K562 (cell line): ENCODE data around the gene CEL. TPM values are rescaled to one million over a fixed set of nuclear protein-coding genes. Genes with fewer than 3 reads are reported as not detected.

ENCODE experiments used
- ATAC-seq: fragments of 200-7000 bp; cut with Tn5 transposase; 3 replicates; pipeline ENCODE4 v1.9.1; 2020; ENCODE audit warnings: moderate library complexity
- BruUV-seq: library from RNA; stranded (reverse); fragments of 400-500 nt; replicated peaks from 2 replicates; lab custom pipeline; 2021; lab: Mats Ljungman, UMichigan
- CTCF ChIA-PET: fragments of 300-600 bp; formaldehyde crosslinking; extraction: SDS; loops from one replicate; lab custom pipeline; 2021; ENCODE audit warnings: low intra/inter-chr PET ratio; lab: Yijun Ruan, JAX
- POLR2A ChIA-PET: fragments of 300-600, 350-650 bp; sonication (Branson Sonifier 250); formaldehyde crosslinking; extraction: SDS; loops from one replicate; lab custom pipeline; 2021; ENCODE audit warnings: antibody characterized with exemption, inconsistent platforms; lab: Yijun Ruan, JAX
- DNase-seq, 4 experiments: peaks; one replicate each; pipeline versions ENCODE4 v3.0.0 to v3.0.0-alpha.2; 2011 to 2018; ENCODE audit warnings: low spot score in 3 of 4, mixed read lengths in 3 of 4; ENCODE audit errors: extremely low read depth in 1 of 4
- FAIRE-seq: peaks from 2 replicates; lab custom pipeline; 2011; peaks lifted over from hg19 to GRCh38; lab: Jason Lieb, UNC
- H2AFZ ChIP-seq: 2 replicates; pipeline ENCODE4 v1.6.0; 2011; ENCODE audit warnings: low read depth, low read length, control low read depth, inconsistent platforms
- H3K27ac ChIP-seq: fragments of 200-600 bp; 3 replicates; pipeline ENCODE4 v1.8.0; 2011; ENCODE audit warnings: low read depth, mild to moderate bottlenecking, control low read depth, inconsistent platforms, low read length, moderate library complexity, mixed read lengths; ENCODE audit errors: extremely low read depth
- H3K27me3 ChIP-seq, 2 experiments: fragments of 300-600 bp in 1 of 2; 2 replicates in 1 of 2; 3 replicates in 1 of 2; pipeline versions ENCODE4 v1.6.0 to v1.8.0; 2011; ENCODE audit warnings: inconsistent platforms in 2 of 2, low read length in 2 of 2, mild to moderate bottlenecking in 1 of 2, mixed read lengths in 1 of 2, moderate library complexity in 1 of 2; ENCODE audit not compliant: control insufficient read depth in 2 of 2, insufficient read depth in 2 of 2
- H3K36me3 ChIP-seq: fragments of 300-600 bp; 3 replicates; pipeline ENCODE4 v1.8.0; 2011; ENCODE audit warnings: mild to moderate bottlenecking, low read length, inconsistent platforms; ENCODE audit not compliant: control insufficient read depth, insufficient read depth
- H3K4me1 ChIP-seq, 2 experiments: fragments of 200-600 bp in 1 of 2; replicated peaks in 1 of 2; 2 replicates in 1 of 2; 3 replicates in 1 of 2; pipeline versions ENCODE4 v1.5.1 to v1.8.0; 2011; ENCODE audit warnings: inconsistent platforms in 2 of 2, low read length in 2 of 2, mild to moderate bottlenecking in 1 of 2, mixed read lengths in 1 of 2, moderate library complexity in 1 of 2; ENCODE audit not compliant: control insufficient read depth in 2 of 2, insufficient read depth in 2 of 2
- H3K4me2 ChIP-seq: 2 replicates; pipeline ENCODE4 v1.6.1; 2011; ENCODE audit warnings: low read length, control low read depth, inconsistent platforms, mixed read lengths; ENCODE audit not compliant: insufficient read depth
- H3K4me3 ChIP-seq: fragments of 200-600 bp; sonication (generic), shearing (Covaris generic); 2 replicates; pipeline ENCODE4 v1.5.1; 2016; ENCODE audit warnings: control low read depth, inconsistent platforms
- H3K79me2 ChIP-seq: fragments of 200-600 bp; 3 replicates; pipeline ENCODE4 v1.8.0; 2011; ENCODE audit warnings: low read length, inconsistent platforms; ENCODE audit not compliant: control insufficient read depth, insufficient read depth
- H3K9ac ChIP-seq, 2 experiments: 2 replicates each; pipeline versions ENCODE4 v1.6.0 to v1.6.1; 2011; ENCODE audit warnings: low read depth in 2 of 2, low read length in 2 of 2, control low read depth in 1 of 2, inconsistent platforms in 1 of 2, mild to moderate bottlenecking in 1 of 2, mixed read lengths in 1 of 2; ENCODE audit not compliant: insufficient read depth in 1 of 2
- H3K9me1 ChIP-seq: one replicate; pipeline ENCODE4 v1.6.0; 2011; ENCODE audit warnings: inconsistent platforms, mild to moderate bottlenecking, low read length, moderate library complexity; ENCODE audit not compliant: control insufficient read depth, insufficient read depth
- H3K9me3 ChIP-seq: replicated peaks from 2 replicates; pipeline ENCODE4 v1.5.1; 2011; ENCODE audit warnings: low read depth, low read length, inconsistent platforms; ENCODE audit not compliant: control insufficient read depth, insufficient read depth
- H4K20me1 ChIP-seq: replicated peaks from 2 replicates; pipeline ENCODE4 v1.6.1; 2011; ENCODE audit warnings: low read length, inconsistent platforms, mixed read lengths; ENCODE audit not compliant: control insufficient read depth, insufficient read depth
- E2F3 ChIP-seq: fragments of 250-450 bp; sonication (Bioruptor Pico); IDR thresholded peaks from 2 replicates; pipeline ENCODE4 v1.4.0; 2020; ENCODE audit warnings: mild to moderate bottlenecking
- HDAC1 ChIP-seq, 2 experiments: fragments of 450-650 bp; IDR thresholded peaks; 2 replicates each; pipeline ENCODE4 v1.6.1; 2016 to 2017; ENCODE audit warnings: inconsistent platforms in 1 of 2, mild to moderate bottlenecking in 1 of 2, moderate library complexity in 1 of 2
- HIVEP1 ChIP-seq: fragments of 250-450 bp; sonication (Bioruptor Pico); IDR thresholded peaks from 2 replicates; pipeline ENCODE4 v1.4.0; 2020; ENCODE audit warnings: mild to moderate bottlenecking
- IFI16 ChIP-seq: fragments of 250-450 bp; sonication (Bioruptor Pico); IDR thresholded peaks from 2 replicates; pipeline ENCODE4 v2.1.2; 2022; ENCODE audit warnings: mild to moderate bottlenecking, inconsistent platforms
- MAZ ChIP-seq, 2 experiments: fragments of 450-650 bp in 1 of 2; sonication (generic) in 1 of 2; formaldehyde crosslinking; IDR thresholded peaks in 1 of 2; conservative IDR thresholded peaks in 1 of 2; 2 replicates each; pipeline versions ENCODE4 v1.4.0 to v1.5.0; 2020; ENCODE audit warnings: mild to moderate bottlenecking in 1 of 2, missing genetic modification reagents in 1 of 2
- NFE2 ChIP-seq: IDR thresholded peaks from 2 replicates; pipeline ENCODE4 v1.6.1; 2014; ENCODE audit warnings: antibody characterized with exemption, low read depth
- NKRF ChIP-seq: fragments of 450-650 bp; IDR thresholded peaks from 2 replicates; pipeline ENCODE4 v1.6.1; 2016; ENCODE audit warnings: borderline replicate concordance
- NR4A1 ChIP-seq, 2 experiments: fragments of 250-450 bp in 1 of 2; fragments of 450-650 bp in 1 of 2; sonication (Bioruptor Pico) in 1 of 2; IDR thresholded peaks; 2 replicates each; pipeline versions ENCODE4 v1.4.0 to v1.6.1; 2016 to 2020; ENCODE audit warnings: mild to moderate bottlenecking in 2 of 2, missing compliant biosample characterization in 1 of 2, missing genetic modification characterization in 1 of 2, moderate library complexity in 1 of 2
- POLR2B ChIP-seq: fragments of 450-650 bp; IDR thresholded peaks from 2 replicates; pipeline ENCODE4 v1.6.1; 2018; ENCODE audit warnings: low read depth; ENCODE audit not compliant: partially characterized antibody
- SMAD4 ChIP-seq: fragments of 250-450 bp; sonication (Bioruptor Pico); conservative IDR thresholded peaks from 2 replicates; pipeline ENCODE4 v1.8.0; 2021; ENCODE audit warnings: inconsistent platforms, mild to moderate bottlenecking, moderate library complexity
- STAT5A ChIP-seq: IDR thresholded peaks from 2 replicates; pipeline ENCODE4 v1.6.1; 2012; ENCODE audit warnings: low read length, inconsistent platforms, borderline replicate concordance
- TEAD4 ChIP-seq, 2 experiments: sonication (generic) in 1 of 2; formaldehyde crosslinking in 1 of 2; IDR thresholded peaks; 2 replicates each; pipeline versions ENCODE4 v1.6.1 to v1.8.0; 2012 to 2022; ENCODE audit warnings: borderline replicate concordance in 1 of 2, inconsistent platforms in 1 of 2, low read length in 1 of 2, mild to moderate bottlenecking in 1 of 2, missing genetic modification reagents in 1 of 2
- USF1 ChIP-seq: sonication (generic); formaldehyde crosslinking; IDR thresholded peaks from 2 replicates; pipeline ENCODE4 v1.9.0; 2022; ENCODE audit warnings: mild to moderate bottlenecking, missing genetic modification reagents
- ZNF12 ChIP-seq: sonication (generic); formaldehyde crosslinking; IDR thresholded peaks from 2 replicates; pipeline ENCODE4 v1.4.0; 2020; ENCODE audit warnings: mild to moderate bottlenecking, missing genetic modification reagents
- ZNF583 ChIP-seq: fragments of 250-450 bp; sonication (Bioruptor Pico); IDR thresholded peaks from 2 replicates; pipeline ENCODE4 v1.4.0; 2020
- ZNF717 ChIP-seq: fragments of 250-450 bp; sonication (Bioruptor Pico); IDR thresholded peaks from 2 replicates; pipeline ENCODE4 v1.5.0; 2021
- WGBS: fragments of 100-300 bp; shearing (Covaris generic); methylation state at CpG from one replicate; pipeline ENCODE4 v1.1.6; 2016; ENCODE audit warnings: low coverage, mixed read lengths; ENCODE audit not compliant: insufficient coverage; ENCODE audit errors: missing lambda C conversion rate; 5-methylcytosine and 5-hydroxymethylcytosine counted together
- in situ Hi-C: fragments of 300-500 bp; cut with MboI; formaldehyde crosslinking; loops from 4 replicates; pipeline ENCODE4 v1.15.0; 2018; ENCODE audit warnings: inconsistent platforms, mixed read lengths
- intact Hi-C: fragments of 100-400 bp; cut with micrococcal nuclease; formaldehyde crosslinking; loops from 2 replicates; pipeline ENCODE4 v1.14.2; 2022
- polyA plus RNA-seq, 8 experiments: library from polyadenylated mRNA; depleted of rRNA in 4 of 8; stranded (reverse) in 5 of 8; unstranded in 3 of 8; fragments of >200 nt; fragmentation: Nextera tagmentation in 2 of 8; fragmentation: Illumina TruSeq in 1 of 8; extraction: Ambion mirVana in 2 of 8; extraction: Trizol in 1 of 8; gene quantifications; 2 replicates each; pipeline versions ENCODE4 v1.2.1 to v1.2.3, GENCODE V29; 2011 to 2014; ENCODE audit warnings: inconsistent platforms in 1 of 8, missing spikeins in 1 of 8
- total RNA-seq, 7 experiments: library from RNA; depleted of rRNA in 6 of 7; stranded (reverse); fragments of >200 nt in 6 of 7; fragmentation: Illumina TruSeq in 2 of 7; extraction: Trizol in 2 of 7; gene quantifications; 2 replicates each; pipeline versions ENCODE4 v1.2.1 to v1.2.3, GENCODE V29; 2011 to 2021; ENCODE audit warnings: low replicate concordance in 1 of 7
- TF ChIP-seq, protein P1 (sequence below): fragments of 250-450 bp; sonication (Bioruptor Pico); IDR thresholded peaks from 2 replicates; pipeline ENCODE4 v1.5.0; 2020; ENCODE audit warnings: mild to moderate bottlenecking

CEL gene
- total and polyA plus RNA-seq, 9 of the 15 experiments (the other 6 are each of a cell fraction or from before 2014, with no cell fraction given) = 0.09 to 3.0 (median 0.51) TPM; not detected in 2

DNA sequence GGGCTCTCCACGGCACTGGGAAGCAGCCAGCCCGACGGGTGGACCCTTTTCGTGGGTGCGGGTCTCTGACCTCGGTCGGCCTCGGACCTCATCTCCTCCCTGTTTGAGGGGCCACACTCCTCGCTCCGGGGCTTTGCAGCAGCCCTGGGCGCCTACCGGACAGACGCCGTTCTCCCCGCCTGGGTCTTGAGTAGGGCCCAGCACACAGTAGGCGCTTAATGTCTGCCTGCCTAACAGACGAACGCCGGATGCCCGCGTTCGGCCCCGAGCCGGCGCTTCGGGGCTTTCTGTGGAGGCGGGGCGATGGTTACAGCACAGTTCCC, 31.8 kb upstream of the CEL start:
- Histone ChIP-seq H3K4me1 (peaks cover 26 to 34% of the 10 kb centered on the region in 2 experiments; a peak in 4 of 5 replicates), H3K27me3 (no peaks in the 10 kb centered on the region), H3K27ac (peak overlapping the region; percentile 88), H2AFZ (peak overlapping the region; percentile 76), H3K36me3 (peaks cover 33% of the 10 kb centered on the region), H3K79me2 (peaks cover 64% of the 10 kb centered on the region), H3K4me3 (peak overlapping the region; percentile 99), H3K9ac (peak overlapping the region; percentile 83 to 97), H3K4me2 (peak overlapping the region; percentile 95), H4K20me1 (no peaks in the 10 kb centered on the region), H3K9me1 (no peaks in the 10 kb centered on the region), H3K9me3 (peaks cover 14% of the 10 kb centered on the region; the same call in 1 of the 2 replicates)
- intact Hi-C loops (loop anchor here (5.0 kb wide), 1 partner anchor 117 kb away; no protein-coding TSS in a partner anchor), in situ Hi-C loops (no loop called here)
- no peak for DNase-seq
- CTCF ChIA-PET = no interaction called here
- ATAC-seq = peak; percentile 6
- POLR2A ChIA-PET = interaction anchor here (0.6 to 2.7 kb wide), 24 partner anchors 8 to 372 kb away, joined by 3 to 15 read pairs (median 4); no protein-coding TSS in a partner anchor
- TSS peak; percentile 95 for BruUV-seq
- FAIRE-seq = no peak
- 0% methylated on average over 25 of the region's 28 CpGs for WGBS
- TF ChIP-seq POLR2B = no peak
- TF ChIP-seq MAZ (CRISPR knock-in tag; conservative IDR thresholded peaks at IDR 0.05 in 1 of 2, IDR thresholded peaks at IDR 0.05 in 1 of 2) = peak in 1 of 2 experiments; percentile 15; a peak in 1 of 4 replicates
- no peak for TF ChIP-seq STAT5A
- no peak for TF ChIP-seq IFI16 (CRISPR knock-in tag)
- no peak for TF ChIP-seq USF1 (CRISPR knock-in tag)
- peak; percentile 40; the same call in 1 of the 2 replicates for TF ChIP-seq NKRF
- TF ChIP-seq HIVEP1 = no peak
- TF ChIP-seq TEAD4 (IDR thresholded peaks at IDR 0.05; ENCODE audit: low read length) = no peak
- TF ChIP-seq TEAD4 (CRISPR knock-in tag; IDR thresholded peaks at IDR 0.05; ENCODE audit: borderline replicate concordance) = 0 out of 2 replicates have a peak, but pooled peaks have one; percentile 13
- TF ChIP-seq ZNF12 (CRISPR knock-in tag) = no peak
- TF ChIP-seq, protein P1, sequence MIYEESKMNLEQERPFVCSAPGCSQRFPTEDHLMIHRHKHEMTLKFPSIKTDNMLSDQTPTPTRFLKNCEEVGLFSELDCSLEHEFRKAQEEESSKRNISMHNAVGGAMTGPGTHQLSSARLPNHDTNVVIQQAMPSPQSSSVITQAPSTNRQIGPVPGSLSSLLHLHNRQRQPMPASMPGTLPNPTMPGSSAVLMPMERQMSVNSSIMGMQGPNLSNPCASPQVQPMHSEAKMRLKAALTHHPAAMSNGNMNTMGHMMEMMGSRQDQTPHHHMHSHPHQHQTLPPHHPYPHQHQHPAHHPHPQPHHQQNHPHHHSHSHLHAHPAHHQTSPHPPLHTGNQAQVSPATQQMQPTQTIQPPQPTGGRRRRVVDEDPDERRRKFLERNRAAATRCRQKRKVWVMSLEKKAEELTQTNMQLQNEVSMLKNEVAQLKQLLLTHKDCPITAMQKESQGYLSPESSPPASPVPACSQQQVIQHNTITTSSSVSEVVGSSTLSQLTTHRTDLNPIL (CRISPR knock-in tag) = no peak
- TF ChIP-seq NFE2 = no peak
- TF ChIP-seq ZNF583 (CRISPR knock-in tag) = no peak
- 0 out of 2 replicates have a peak, but pooled peaks have one; percentile 56 for TF ChIP-seq NR4A1 (CRISPR knock-in tag; IDR thresholded peaks at IDR 0.05)
- peak; percentile 33; the same call in 1 of the 2 replicates for TF ChIP-seq NR4A1 (tag; IDR thresholded peaks at IDR 0.05)
- 0 out of 4 replicates have a peak, but pooled peaks of 1 of the 2 experiments have one; percentile 28 for TF ChIP-seq HDAC1 (IDR thresholded peaks at IDR 0.05)
- TF ChIP-seq ZNF717 = no peak
- peak; percentile 11; the same call in 1 of the 2 replicates for TF ChIP-seq SMAD4
- TF ChIP-seq E2F3 (CRISPR knock-in tag) = 0 out of 2 replicates have a peak, but pooled peaks have one; percentile 54
